ENCODE measurements around the gene ASPG. TPM values are rescaled to one million over a fixed set of nuclear protein-coding genes. Genes with fewer than 3 reads are reported as not detected.

The ASPG gene
- polyA plus RNA-seq, 1 experiment, result not detected

DNA sequence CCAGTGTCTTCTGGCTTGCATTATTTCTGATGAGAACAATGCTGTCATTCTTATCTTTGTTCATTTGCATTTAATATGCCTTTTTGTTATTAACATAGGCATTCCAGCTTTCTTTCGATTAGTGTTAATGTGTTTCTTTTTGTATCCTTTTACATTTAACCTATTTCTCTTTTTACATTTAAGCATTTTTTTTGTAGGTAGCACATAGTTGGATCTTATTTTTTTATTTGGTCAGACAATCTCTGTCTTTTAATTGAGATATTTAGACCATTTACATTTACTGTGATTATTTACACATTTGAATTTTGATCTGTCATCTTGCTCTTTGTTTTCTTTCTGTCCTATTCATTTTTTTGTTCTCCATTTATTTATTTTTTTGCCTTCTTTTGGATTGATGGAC lies 38.4 kb downstream of the ASPG start:
- H3K9me3 ChIP-seq (ENCODE audit: control insufficient read depth, insufficient read depth, low read length), result no peaks in the 10 kb centered on the region; the same call in 1 of the 2 replicates
- TF ChIP-seq, protein P1, sequence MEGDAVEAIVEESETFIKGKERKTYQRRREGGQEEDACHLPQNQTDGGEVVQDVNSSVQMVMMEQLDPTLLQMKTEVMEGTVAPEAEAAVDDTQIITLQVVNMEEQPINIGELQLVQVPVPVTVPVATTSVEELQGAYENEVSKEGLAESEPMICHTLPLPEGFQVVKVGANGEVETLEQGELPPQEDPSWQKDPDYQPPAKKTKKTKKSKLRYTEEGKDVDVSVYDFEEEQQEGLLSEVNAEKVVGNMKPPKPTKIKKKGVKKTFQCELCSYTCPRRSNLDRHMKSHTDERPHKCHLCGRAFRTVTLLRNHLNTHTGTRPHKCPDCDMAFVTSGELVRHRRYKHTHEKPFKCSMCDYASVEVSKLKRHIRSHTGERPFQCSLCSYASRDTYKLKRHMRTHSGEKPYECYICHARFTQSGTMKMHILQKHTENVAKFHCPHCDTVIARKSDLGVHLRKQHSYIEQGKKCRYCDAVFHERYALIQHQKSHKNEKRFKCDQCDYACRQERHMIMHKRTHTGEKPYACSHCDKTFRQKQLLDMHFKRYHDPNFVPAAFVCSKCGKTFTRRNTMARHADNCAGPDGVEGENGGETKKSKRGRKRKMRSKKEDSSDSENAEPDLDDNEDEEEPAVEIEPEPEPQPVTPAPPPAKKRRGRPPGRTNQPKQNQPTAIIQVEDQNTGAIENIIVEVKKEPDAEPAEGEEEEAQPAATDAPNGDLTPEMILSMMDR (IDR thresholded peaks at IDR 0.05; ENCODE audit: low read depth, low read length), result no peak
- POLR2A ChIA-PET, result no interaction called here
- H3K4me3 ChIP-seq (ENCODE audit: low read depth, low read length), result no peak overlapping the region
- CTCF ChIA-PET, result no interaction called here
- no peaks in the 10 kb centered on the region for H3K27me3 ChIP-seq (ENCODE audit: control insufficient read depth, insufficient read depth, low read length)
- no peak overlapping the region for H3K27ac ChIP-seq (ENCODE audit: low read depth, low read length)
- DNase-seq (ENCODE audit: low read depth, low spot score), result no peak

- Histone ChIP-seq H3K27ac (ENCODE audit: low read depth, low read length) (no peak overlapping the region), H3K4me3 (ENCODE audit: low read depth, low read length) (no peak overlapping the region), H3K27me3 (ENCODE audit: control insufficient read depth, insufficient read depth, low read length) (no peaks in the 10 kb centered on the region), H3K9me3 (ENCODE audit: control insufficient read depth, insufficient read depth, low read length) (no peaks in the 10 kb centered on the region; the same call in 1 of the 2 replicates)
- ChIA-PET POLR2A (no interaction called here), CTCF (no interaction called here)
- no peak for DNase-seq (ENCODE audit: low read depth, low spot score)
- TF ChIP-seq, protein P1 (IDR thresholded peaks at IDR 0.05; ENCODE audit: low read depth, low read length), result no peak
These were observed 39.5 kb downstream of the ASPG start for GRCh38 chr14:104125011-104125410.

GRCh38 chr14:104126753-104127152 lies 41.3 kb downstream of the ASPG start:
- no peak for DNase-seq (ENCODE audit: low read depth, low spot score)
- H3K4me3 ChIP-seq (ENCODE audit: low read depth, low read length), result no peak overlapping the region
- no peak overlapping the region for H3K27ac ChIP-seq (ENCODE audit: low read depth, low read length)
- CTCF ChIA-PET, result no interaction called here
- TF ChIP-seq, protein P1 (IDR thresholded peaks at IDR 0.05; ENCODE audit: low read depth, low read length), result no peak
- POLR2A ChIA-PET, result no interaction called here
- H3K9me3 ChIP-seq (ENCODE audit: control insufficient read depth, insufficient read depth, low read length), result peaks cover 14% of the 10 kb centered on the region
- H3K27me3 ChIP-seq (ENCODE audit: control insufficient read depth, insufficient read depth, low read length), result no peaks in the 10 kb centered on the region

DNA sequence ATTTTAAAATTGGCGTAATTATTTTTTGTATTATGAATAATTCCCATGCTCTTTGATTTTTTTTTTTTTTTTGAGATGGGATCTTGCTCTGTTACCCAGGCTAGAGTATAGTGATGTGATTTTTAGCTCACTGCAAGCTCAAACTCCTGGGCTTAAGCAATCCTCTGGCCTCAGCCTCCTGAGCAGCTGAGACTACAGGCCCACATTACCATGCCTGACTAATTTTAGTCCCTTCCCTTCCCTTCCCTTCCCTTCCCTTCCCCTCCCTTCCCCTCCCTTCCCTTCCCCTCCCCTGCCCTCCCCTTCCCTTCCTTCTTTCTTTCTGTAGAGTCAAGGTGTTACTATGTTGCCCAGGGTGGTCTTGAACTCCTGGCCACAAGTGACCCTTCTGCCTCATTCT lies 43.5 kb downstream of the ASPG start:
- CTCF ChIA-PET, result no interaction called here
- Histone ChIP-seq H3K9me3 (ENCODE audit: control insufficient read depth, insufficient read depth, low read length) (peaks cover 14% of the 10 kb centered on the region), H3K27ac (ENCODE audit: low read depth, low read length) (no peak overlapping the region), H3K4me3 (ENCODE audit: low read depth, low read length) (no peak overlapping the region), H3K27me3 (ENCODE audit: control insufficient read depth, insufficient read depth, low read length) (no peaks in the 10 kb centered on the region)
- no peak for DNase-seq (ENCODE audit: low read depth, low spot score)
- POLR2A ChIA-PET, result no interaction called here
- TF ChIP-seq, protein P1 (IDR thresholded peaks at IDR 0.05; ENCODE audit: low read depth, low read length), result no peak

DNA sequence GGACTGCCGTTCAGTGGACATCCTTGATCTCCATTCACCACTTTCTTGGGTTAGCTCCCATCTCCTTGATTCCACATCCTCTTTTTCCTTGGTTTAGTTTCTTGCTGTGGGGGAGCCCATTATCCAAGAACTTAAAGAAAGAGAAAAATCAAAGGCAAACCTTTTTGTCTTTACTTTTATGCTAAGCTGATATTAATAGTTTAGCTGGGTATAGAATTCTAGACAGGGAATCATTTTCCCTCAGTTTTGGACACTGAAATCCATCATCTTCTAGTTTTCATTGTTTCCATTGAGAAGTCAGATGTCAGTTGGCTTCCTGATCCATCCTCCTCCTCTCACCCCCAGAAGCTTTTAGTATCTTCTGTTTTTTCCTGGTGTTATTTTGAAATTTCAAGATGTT lies 44.1 kb downstream of the ASPG start:
- CTCF ChIA-PET, result interaction anchor here (0.7 kb wide), 1 partner anchor 17 kb away, joined by 5 read pairs; no protein-coding TSS in a partner anchor

More for the DNA sequence above, 44.1 kb downstream of the ASPG start:
- Histone ChIP-seq H3K27me3 (ENCODE audit: control insufficient read depth, insufficient read depth, low read length) (no peaks in the 10 kb centered on the region), H3K27ac (ENCODE audit: low read depth, low read length) (no peak overlapping the region), H3K9me3 (ENCODE audit: control insufficient read depth, insufficient read depth, low read length) (peaks cover 14% of the 10 kb centered on the region), H3K4me3 (ENCODE audit: low read depth, low read length) (no peak overlapping the region)
- DNase-seq (ENCODE audit: low read depth, low spot score), result no peak
- POLR2A ChIA-PET, result no interaction called here
- TF ChIP-seq, protein P1 (IDR thresholded peaks at IDR 0.05; ENCODE audit: low read depth, low read length), result no peak
